Activated CD8-positive, alpha-beta memory T cell treated with anti-CD3 and anti-CD28 coated beads, Interleukin-2, amount 50 U/mL, for 4 hours (primary cell): ENCODE results near the gene ELAVL2.

Source experiments
- DNase-seq: peaks from one replicate; pipeline ENCODE4 v3.0.0-alpha.2; 2020

The ELAVL2 gene

GRCh38 chr9:23821375-23822181 lies 4.5 kb downstream of the ELAVL2 start:
- DNase-seq: no peak

DNA sequence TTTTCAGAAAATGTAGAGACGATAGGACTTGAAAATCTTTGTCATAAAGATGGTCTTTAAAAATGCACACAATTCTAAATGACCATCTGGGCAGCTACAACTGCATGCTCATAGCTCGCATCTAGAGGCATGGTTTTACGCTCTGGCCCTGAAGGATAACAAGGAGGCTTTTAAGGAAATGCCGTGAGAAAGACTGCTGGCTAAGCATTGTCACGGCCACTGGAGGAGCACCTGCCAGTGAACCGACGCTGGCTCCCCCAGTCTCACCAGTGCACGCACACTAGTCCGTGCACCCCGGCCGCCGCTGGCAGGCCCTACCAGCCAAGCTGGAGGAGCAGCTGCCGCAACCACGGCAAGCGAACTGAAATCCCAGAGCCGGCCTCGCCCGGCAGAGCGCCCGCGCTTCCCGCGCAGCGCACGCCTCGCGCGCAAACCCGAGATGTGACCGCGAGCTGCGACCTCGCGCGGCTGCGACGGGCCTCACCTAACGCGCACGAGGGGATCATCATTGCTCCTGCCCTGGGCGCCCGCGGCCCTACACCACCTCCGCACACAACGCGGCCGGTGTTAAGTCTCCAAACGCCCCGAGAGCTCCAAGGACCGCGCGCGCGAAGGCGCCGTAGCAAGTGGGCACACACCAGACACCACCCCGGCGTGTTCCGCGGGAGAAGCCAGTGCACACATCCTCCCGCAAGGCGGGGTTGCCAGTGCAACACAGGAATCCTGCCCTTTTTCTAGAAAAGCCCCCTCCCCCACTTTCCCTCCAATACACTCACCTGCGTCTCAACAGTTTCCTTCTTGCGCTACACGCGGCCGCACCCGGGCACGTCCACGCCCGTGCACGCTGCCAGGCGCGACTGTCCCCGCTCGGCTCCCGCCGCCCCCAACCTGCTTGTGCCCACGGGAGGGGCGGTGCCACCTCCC lies 5.3 kb downstream of the ELAVL2 start:
- no peak for DNase-seq

- DNase-seq: no peak
Observed at GRCh38 chr9:23819403-23819802, 6.6 kb downstream of the ELAVL2 start.

DNA sequence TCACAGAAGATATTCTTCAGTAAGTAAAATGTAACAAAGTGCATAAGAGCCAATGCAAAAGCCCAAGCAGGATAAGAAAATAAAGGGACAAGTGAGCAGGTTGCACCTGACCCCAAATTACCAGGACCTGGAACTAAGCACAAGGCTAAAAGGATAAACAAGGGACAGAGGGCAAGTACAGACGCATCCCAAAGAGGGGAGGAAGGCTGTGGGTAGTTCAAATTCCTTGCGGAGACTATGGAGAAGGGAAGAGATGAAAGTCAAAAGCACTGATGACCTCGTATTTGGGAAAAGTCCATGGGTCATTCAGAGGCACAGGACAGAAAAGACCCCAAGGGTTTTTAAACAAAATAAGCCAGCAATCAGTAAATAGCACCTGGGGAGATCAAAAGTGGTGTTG lies 11.8 kb downstream of the ELAVL2 start:
- no peak for DNase-seq

- DNase-seq: no peak
Observed at GRCh38 chr9:23812673-23813072, 13.4 kb downstream of the ELAVL2 start.

- DNase-seq: no peak
Observed at GRCh38 chr9:23811633-23812032, 14.4 kb downstream of the ELAVL2 start.

GRCh38 chr9:23803216-23803615 lies 22.8 kb downstream of the ELAVL2 start:
- DNase-seq: no peak

GRCh38 chr9:23801523-23801922 lies 24.5 kb downstream of the ELAVL2 start:
- DNase-seq: no peak

DNA sequence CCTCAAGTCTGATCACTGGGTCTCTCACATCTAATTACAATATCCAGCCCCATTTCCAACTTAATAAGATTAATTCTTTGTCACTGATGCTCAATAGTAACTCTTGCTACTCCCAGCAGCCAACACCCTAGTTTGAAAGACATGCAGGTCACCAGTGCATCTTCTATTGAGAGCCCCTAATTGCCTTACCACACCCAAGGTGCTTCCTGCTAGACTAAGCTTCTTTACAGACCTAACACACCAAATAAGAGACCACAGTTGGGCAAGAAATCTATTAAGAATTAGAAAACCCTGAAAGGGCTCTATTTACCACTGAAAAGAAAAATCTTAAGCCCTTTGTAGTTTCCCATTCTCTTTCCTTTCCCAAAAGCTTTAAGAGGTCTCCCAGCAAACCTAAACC lies 26.5 kb downstream of the ELAVL2 start:
- DNase-seq: no peak

DNA sequence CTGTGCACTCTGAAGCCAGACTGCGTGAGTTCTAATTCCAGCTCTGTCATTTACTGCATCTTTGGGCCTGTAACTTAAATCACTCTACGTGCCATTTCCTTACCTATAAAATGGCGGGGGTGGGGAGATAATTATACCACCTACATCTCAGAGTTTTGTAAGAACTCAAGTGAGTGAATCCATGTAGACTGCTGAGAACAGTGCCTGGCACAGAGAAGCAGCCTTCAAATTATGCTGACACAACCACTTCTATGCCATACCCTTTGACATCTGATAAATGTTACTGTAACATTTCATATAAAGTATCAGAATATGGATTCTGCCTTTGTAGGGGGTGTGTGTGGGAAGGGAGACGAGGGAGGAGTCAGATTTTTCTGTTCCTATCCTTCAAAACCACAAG lies 27.7 kb downstream of the ELAVL2 start:
- no peak for DNase-seq

DNA sequence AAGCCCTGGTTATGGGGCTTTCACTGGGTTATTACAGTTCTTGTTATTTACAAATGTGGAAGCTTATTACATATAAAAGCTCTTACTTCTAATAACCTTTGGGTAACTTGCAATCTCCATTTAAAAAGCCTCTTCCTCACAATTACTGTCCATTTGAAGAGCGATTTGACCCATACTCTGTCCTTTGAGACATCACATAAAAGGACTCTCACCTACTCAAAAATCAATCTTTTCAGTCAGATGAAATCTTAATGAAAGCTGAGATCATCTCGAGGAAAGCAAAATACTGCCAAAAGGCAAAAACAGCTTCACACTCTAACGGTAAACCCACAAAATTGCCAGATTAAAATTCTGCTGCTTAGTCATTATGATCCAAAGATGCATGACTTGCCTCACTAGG lies 29.8 kb downstream of the ELAVL2 start:
- no peak for DNase-seq

DNA sequence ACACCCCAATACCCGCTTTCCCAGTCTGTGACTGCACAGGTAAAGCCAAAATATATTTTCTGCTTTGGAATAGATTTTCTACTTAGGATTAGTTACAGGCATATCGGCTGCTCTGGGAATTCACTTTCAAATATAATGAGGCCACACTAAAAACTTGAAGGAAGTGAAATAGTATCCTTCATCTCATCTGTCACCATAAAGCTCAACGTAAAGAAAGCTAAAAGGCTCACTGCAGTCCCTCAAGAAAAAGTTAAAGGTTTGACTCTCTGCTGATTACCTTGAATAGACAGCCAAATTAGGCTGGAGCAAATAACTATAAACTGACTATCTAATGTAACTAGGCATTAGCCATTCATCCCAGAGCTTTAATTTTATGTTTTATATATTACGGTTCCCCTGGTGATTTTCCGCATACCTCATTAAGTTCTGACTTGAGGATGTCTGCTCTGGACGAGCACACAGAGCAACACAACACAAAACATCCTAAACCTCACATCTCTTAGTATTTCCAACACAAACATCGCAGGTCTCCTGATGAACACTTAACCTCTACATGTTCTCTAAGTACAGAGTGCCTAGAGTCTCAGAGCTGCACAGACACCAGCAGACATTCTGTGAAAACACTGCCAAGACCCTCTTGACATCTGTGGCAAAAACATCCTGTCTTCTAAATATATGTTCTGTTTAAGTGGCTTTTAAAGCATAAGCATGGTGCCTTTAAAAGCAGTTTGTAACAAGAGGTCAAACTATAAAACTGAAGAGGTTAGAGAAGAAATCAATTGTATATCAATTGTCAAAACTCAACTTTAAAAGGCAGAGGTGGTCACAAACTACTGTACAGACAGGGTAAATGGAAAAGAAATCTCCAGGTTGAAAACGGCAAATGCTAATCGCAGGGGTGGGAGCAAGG lies 35.4 kb downstream of the ELAVL2 start:
- no peak for DNase-seq

GRCh38 chr9:23789529-23790254 lies 36.3 kb downstream of the ELAVL2 start:
- DNase-seq: no peak

GRCh38 chr9:23784962-23785361 lies 41.1 kb downstream of the ELAVL2 start:
- DNase-seq: no peak

DNA sequence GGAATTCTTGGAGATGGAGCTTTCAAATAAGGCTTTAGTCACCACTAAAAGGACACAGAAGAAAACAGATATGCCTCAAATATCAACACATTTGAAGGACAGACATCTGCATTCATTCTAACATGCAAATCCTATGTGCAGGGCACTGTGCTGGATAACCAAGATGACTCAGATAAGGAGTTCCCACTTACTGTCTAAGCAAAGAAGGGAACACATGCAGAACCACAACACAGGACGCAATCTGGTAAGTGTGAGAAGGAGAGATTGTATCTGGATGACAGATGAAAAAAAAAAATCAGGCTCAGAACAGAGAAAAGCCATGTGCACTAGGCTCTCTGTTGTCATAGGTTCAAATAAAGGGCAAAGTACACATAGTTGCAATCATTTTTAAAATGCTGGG lies 42.5 kb downstream of the ELAVL2 start:
- DNase-seq: no peak

- no peak for DNase-seq
Observed at GRCh38 chr9:23779220-23779619, 46.8 kb downstream of the ELAVL2 start.

DNA sequence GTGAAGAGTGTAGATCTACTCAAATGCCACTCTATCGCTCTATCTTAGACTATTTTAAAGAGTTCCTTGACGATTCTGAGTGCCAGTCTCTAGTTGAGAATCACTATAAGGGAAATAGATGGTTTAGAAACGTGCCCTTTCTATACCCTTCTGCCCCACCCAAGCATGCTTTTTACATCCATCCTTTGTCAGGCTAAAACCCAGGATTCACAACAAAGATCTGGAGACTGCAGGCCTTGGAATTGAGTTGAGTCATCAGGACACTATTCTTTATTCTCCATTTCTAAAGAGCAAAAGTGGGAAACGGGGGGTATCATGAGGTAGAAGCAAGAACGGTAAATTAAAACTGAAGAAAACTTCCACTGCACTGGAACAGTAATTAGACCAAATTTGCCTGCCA lies 48.7 kb downstream of the ELAVL2 start:
- no peak for DNase-seq

GRCh38 chr9:23775549-23775948 lies 50.5 kb downstream of the ELAVL2 start:
- DNase-seq: no peak

- no peak for DNase-seq
Observed at GRCh38 chr9:23774266-23774665, 51.8 kb downstream of the ELAVL2 start.

- no peak for DNase-seq
Observed at GRCh38 chr9:23772385-23772783, 53.7 kb downstream of the ELAVL2 start.

DNA sequence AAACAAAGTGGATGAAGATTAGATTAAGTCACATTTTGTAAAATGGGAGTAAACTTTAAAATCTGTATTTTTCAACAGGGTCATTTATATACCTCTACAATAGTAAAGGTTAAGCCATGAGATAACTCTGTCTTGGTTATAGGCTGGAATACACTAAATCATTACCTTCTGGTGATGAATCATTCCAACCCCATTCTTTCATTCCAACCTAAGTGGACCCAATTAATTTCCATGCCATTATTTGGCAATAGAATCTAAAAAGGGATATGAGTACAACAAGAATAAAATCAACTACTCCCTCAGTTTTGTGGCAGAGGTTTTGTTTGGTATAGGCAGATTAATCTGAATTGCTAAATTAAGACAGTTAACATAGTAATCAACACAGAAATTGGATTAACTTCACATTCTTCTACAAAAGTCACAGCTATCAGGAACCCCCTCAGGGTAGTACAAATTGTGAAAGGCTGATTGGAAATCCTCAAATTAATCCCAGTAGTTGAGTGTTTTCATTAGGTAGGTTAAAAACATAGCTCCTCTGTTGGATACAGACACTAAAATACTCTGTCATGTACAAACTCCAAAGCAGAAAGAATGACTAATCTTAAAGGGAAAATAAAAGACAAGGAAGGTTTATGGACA lies 54.2 kb downstream of the ELAVL2 start:
- DNase-seq: no peak
